HG02840 (cell line): Measurements from ENCODE around the gene SSBP2.
"Not testable (repeated sequence)": the region's sequence is repeated elsewhere in the genome, so short reads cannot be mapped to it uniquely, and the experiment has no call there.

Experiments
- ATAC-seq: cut with Tn5 transposase; IDR thresholded peaks from one replicate; pipeline ENCODE4 v1.9.1; 2021; ENCODE audit warnings: mild to moderate bottlenecking, moderate library complexity, moderate number of reproducible peaks; ENCODE audit not compliant: unreplicated experiment, low FRiP score

Gene SSBP2

GRCh38 chr5:81486711-81487110 lies 264.2 kb downstream of the SSBP2 start:
- ATAC-seq, result no peak

GRCh38 chr5:81482595-81482994 lies 268.3 kb downstream of the SSBP2 start:
- ATAC-seq, result no peak

GRCh38 chr5:81473395-81473794 lies 277.5 kb downstream of the SSBP2 start:
- ATAC-seq, result not testable (repeated sequence)

GRCh38 chr5:81469676-81470075 lies 281.2 kb downstream of the SSBP2 start:
- ATAC-seq, result no peak

GRCh38 chr5:81450940-81451339 lies 300.0 kb downstream of the SSBP2 start:
- no peak for ATAC-seq

GRCh38 chr5:81435023-81435422 lies 315.9 kb downstream of the SSBP2 start:
- ATAC-seq, result no peak

GRCh38 chr5:81429985-81430384 lies 320.9 kb downstream of the SSBP2 start:
- no peak for ATAC-seq

- ATAC-seq, result no peak
Measured at GRCh38 chr5:81429363-81429762, 321.5 kb downstream of the SSBP2 start.

- no peak for ATAC-seq
Measured at GRCh38 chr5:81428861-81429260, 322.0 kb downstream of the SSBP2 start.

GRCh38 chr5:81428446-81428845 lies 322.5 kb downstream of the SSBP2 start:
- no peak for ATAC-seq

GRCh38 chr5:81427566-81427965 lies 323.3 kb downstream of the SSBP2 start:
- ATAC-seq, result no peak

GRCh38 chr5:81426359-81427030 lies 324.4 kb downstream of the SSBP2 start:
- no peak for ATAC-seq

- ATAC-seq, result no peak
Measured at GRCh38 chr5:81425569-81425968, 325.3 kb downstream of the SSBP2 start.

- no peak for ATAC-seq
Measured at GRCh38 chr5:81424728-81425127, 326.2 kb downstream of the SSBP2 start.

GRCh38 chr5:81422671-81423070 lies 328.2 kb downstream of the SSBP2 start:
- ATAC-seq, result no peak

- no peak for ATAC-seq
Measured at GRCh38 chr5:81420039-81420667, 330.7 kb downstream of the SSBP2 start.

- no peak for ATAC-seq
Measured at GRCh38 chr5:81418606-81419005, 332.3 kb downstream of the SSBP2 start.

GRCh38 chr5:81417052-81417451 lies 333.8 kb downstream of the SSBP2 start:
- ATAC-seq, result no peak

GRCh38 chr5:81409896-81410295 lies 341.0 kb downstream of the SSBP2 start:
- ATAC-seq, result no peak

GRCh38 chr5:81409361-81409760 lies 341.5 kb downstream of the SSBP2 start:
- ATAC-seq, result no peak

- no peak for ATAC-seq
Measured at GRCh38 chr5:81408496-81408895, 342.4 kb downstream of the SSBP2 start.

- not testable (repeated sequence) for ATAC-seq
Measured at GRCh38 chr5:81407811-81408210, 343.1 kb downstream of the SSBP2 start.
